ENCODE measurements around the gene RSU1.

DNA sequence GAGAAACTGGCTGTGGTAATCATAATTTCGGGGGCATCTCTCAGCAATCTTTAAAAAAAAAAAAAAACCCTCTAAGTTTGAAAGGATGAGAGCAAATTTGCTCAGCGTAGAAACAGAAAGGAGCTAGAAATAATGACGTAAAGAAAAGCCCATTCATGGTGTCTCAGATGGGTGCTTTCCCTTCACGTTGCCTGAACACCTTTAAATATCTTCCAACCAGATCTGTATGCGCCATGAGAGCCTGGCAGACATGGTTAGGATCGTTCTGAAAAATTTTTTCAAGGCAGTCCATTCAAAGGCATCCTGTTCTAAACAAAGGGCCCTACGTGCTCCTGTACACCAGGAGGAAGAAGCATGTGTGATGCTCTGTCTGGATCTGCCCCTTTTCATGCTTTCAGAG is 154.3 kb downstream of the RSU1 start:
- TF ChIP-seq, protein P1, sequence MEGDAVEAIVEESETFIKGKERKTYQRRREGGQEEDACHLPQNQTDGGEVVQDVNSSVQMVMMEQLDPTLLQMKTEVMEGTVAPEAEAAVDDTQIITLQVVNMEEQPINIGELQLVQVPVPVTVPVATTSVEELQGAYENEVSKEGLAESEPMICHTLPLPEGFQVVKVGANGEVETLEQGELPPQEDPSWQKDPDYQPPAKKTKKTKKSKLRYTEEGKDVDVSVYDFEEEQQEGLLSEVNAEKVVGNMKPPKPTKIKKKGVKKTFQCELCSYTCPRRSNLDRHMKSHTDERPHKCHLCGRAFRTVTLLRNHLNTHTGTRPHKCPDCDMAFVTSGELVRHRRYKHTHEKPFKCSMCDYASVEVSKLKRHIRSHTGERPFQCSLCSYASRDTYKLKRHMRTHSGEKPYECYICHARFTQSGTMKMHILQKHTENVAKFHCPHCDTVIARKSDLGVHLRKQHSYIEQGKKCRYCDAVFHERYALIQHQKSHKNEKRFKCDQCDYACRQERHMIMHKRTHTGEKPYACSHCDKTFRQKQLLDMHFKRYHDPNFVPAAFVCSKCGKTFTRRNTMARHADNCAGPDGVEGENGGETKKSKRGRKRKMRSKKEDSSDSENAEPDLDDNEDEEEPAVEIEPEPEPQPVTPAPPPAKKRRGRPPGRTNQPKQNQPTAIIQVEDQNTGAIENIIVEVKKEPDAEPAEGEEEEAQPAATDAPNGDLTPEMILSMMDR (IDR thresholded peaks at IDR 0.05), result no peak
- TF ChIP-seq POLR2A (IDR thresholded peaks at IDR 0.05) (no peak), POLR2AphosphoS5 (IDR thresholded peaks at IDR 0.05) (no peak)

Data from sigmoid colon (tissue), 4 donors.